GM18517 (cell line): ENCODE results near the gene SLC7A6.
A peak's percentile ranks its signal among the peaks of the same experiment; 100 is the strongest.

Experiments used
- ATAC-seq: cut with Tn5 transposase; IDR thresholded peaks from one replicate; pipeline ENCODE4 v1.9.1; 2021; ENCODE audit warnings: mild to moderate bottlenecking, moderate library complexity; ENCODE audit not compliant: unreplicated experiment

The SLC7A6 gene

DNA sequence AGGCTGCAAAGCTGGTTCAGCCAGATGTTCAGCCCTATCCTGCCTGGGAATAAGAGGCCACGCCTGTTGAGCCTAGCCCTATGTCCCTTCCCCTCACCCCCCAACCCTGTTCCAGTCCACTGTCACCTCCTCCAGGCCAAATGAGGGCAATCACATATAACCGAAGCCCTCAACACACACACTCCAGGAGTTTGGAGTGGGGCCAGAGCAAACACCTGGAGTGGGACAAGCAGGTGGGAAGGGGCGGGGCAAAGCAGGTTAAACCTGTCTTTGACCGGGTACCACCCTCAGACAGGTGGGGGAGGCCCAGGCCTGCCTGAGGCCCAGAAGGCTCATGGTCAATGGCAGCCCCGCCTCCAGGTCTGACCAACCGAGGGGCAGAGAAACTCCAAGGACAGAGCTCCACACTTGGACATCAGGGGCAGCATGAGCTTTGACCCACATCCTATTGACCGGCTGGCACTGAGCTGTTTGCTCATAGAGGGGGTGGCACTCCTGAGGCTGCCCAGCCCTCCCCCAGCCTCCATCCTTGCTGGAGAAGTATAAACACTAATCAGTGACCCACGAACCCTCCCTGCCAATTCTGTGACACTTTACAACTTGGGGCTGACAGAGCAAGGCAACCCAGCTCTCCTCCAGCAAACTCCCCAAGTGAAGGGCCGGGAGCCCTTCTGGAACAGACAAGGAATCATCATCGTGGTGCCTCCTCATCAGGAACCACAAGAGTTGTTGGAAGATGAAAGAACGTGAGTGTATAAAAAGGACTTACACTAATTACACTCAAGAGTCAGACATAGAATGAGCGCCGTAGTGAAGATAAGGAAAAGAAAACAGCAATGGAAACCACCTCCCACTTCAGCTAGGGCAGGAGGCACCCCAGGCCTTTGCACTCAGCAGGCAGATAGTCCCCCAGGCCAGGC, 29.9 kb upstream of the SLC7A6 start:
- no peak for ATAC-seq

DNA sequence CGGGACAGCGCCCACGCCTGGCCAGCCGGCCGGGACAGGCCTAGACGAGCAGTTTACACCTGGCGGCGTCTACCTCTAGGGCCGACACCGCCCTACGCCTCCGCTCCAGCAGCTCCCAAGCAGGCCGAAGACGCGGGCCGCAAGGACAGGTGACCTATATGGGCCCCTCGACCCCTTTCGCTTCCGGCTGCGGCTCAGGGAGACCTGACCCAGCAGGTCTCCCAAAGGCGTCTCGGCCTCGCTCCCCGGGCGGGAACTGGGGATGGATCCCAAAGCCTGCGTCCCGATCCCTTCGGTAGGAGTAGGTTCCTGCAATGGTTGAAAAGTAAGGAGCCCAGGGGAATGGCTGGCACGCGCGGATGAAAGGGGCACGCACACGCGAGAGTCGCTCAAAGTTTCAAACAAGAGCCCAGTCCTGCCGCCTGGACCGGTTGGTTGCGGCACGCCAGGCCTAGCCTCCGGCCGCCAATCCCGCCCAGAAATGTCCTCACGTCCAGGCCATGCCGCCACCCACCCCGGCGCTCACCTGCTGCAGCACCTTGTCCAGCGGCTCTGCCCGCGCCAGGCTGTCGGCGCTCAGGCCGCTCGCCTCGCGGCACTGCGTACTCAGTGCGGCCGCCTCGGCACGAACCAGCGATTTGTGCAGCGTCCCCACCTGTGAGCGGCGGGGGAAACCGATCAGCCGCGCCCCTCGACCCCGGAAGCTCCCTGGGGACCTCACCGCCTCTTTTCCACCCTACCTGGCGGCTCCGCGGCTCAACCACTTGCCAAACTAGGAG, 29.0 kb upstream of the SLC7A6 start:
- ATAC-seq, result no peak

DNA sequence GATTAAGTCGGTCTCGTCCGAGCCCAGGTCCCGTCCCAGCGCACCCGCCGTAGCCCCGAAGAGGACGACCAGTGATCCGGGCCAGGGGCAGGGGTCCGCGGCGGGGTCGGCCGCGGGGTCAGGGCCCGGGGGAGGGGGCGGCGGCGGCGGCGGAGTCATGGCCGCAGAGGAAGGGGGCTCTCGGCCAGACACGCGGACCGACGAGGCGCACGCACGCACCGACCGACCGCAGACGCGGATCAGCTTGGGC, 28.5 kb upstream of the SLC7A6 start, which contains the start of gene ESRP2:
Gene ESRP2, minus strand, starts transcription at position 241 of the 250 bp plus-strand sequence. Its CDS starts 82 bp downstream, at position 159.
- no peak for ATAC-seq

DNA sequence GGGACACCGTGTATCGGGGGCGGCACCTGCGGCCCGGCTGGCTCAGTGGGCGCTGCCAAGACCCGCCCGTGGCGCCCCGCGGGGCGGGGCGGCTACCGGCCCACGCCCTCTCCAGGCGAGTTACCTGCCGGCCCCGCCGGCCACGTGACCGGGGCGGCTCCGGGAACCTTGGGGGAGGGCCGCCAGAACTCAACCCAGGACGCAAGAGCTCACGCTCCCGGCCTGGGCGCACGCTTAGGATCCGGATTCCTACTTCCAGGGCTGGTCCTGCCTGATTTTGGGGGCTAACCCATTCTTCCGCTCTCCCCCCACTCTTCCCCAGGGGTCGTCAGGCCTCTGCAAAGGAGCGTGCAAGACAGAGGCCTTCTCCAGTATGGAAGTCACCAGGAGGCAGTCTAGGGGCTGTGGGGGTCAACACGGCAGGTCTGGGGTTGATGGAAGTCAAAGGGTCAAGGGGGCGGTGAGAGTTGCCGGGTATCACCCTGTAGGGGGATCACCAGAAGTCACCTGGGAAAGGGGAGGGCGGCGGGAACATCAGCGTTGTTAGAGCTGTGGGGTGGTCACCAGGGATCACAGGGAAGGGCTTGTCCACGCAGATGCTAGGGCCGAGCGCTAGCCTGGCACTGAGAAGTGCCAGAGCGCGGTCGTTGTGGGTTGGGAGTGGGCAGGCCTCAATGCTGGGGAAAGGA, 28.0 kb upstream of the SLC7A6 start:
- ATAC-seq, result no peak

DNA sequence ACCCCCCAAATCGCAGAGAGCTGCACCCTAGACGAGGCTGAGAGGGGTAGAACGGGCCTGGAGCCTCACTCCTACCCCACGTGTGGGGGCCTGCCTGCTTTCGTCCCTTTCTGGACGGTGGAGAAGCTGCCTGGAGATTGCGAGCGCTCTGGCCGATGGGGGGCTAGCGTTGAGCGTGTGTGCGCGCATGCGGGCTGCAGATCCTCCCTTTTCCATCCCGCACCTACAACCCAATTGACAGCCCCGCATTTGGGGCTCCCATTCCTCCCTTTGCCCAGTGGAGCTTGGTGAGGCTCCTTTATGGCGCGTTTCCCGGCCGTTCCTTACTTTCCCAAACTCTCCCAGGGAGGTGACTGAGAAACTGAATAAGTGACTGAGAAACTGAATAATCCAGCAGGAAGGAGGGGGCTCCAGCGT, 27.5 kb upstream of the SLC7A6 start:
- no peak for ATAC-seq

DNA sequence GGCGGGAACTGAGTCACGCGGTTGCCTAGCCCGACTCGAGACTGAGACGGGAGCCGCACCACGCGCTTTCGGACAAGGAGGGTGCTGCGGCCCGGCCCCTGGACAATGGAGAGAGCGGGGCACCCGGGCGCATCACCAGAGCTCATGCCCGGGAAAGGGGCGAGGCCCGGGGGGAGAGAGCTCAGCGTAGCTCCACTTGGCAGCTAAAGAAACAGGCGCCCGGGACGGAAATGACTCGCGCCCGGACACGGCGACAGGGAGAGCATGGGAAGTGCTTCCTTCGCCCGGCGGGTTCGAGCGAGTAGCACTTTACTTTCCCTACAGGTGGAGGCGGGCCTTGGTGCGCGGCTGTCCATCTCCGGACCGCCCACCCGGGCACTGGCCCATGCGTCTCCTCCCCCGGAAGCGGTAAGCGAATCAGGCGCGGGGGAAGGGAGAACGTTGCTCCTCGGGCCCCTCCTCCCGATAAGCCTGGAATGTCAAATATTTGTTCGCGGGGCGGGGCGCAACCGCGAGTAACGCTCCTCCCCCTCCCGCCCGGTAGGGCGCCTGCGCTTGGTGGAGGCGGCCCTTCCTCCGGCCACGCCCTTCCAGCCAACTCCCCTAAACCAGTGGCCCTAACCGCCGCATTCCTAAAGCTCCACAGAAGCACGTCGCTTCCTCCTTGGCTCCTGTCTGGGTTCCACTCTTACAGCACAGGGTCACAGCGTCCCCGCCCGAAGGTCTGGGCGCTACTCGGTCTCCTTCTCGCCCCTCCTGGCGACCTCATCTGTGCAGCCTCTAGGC, 26.9 kb upstream of the SLC7A6 start:
- ATAC-seq, result peak; percentile 83

DNA sequence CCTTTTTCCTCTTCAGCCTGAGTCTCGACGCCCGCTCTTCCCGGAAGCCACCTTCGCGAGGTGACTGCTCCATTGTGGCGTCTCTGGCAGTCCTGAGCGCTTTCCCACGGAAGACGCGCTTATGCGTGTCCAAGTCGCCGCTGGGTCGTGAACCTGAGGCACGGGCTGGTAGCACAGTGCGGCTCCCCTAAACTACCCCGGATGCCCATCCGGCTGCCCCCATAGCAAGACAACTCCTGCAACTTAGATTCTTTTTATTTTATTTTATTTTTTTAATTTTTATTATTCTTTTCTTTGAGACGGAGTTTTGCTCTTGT, 26.3 kb upstream of the SLC7A6 start:
- ATAC-seq, result no peak

DNA sequence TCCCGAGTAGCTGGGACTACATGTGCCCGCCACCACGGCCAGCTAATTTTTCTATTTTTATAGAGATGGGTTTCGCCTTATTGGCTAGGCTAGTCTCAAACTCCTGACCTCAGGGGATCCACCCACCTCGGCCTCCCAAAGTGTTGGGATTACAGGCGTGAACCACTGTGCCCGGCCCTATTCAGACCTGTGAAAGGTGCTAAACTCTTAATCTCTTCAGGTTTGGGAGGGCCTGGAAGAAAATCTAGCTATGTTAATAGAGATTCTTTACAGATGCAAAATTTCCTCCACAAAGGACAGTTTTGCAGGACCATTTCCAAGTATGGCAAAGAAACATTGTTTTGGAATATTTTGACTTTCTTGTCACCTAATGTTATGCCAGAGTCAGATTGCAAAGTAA, 22.2 kb upstream of the SLC7A6 start:
- ATAC-seq, result no peak

DNA sequence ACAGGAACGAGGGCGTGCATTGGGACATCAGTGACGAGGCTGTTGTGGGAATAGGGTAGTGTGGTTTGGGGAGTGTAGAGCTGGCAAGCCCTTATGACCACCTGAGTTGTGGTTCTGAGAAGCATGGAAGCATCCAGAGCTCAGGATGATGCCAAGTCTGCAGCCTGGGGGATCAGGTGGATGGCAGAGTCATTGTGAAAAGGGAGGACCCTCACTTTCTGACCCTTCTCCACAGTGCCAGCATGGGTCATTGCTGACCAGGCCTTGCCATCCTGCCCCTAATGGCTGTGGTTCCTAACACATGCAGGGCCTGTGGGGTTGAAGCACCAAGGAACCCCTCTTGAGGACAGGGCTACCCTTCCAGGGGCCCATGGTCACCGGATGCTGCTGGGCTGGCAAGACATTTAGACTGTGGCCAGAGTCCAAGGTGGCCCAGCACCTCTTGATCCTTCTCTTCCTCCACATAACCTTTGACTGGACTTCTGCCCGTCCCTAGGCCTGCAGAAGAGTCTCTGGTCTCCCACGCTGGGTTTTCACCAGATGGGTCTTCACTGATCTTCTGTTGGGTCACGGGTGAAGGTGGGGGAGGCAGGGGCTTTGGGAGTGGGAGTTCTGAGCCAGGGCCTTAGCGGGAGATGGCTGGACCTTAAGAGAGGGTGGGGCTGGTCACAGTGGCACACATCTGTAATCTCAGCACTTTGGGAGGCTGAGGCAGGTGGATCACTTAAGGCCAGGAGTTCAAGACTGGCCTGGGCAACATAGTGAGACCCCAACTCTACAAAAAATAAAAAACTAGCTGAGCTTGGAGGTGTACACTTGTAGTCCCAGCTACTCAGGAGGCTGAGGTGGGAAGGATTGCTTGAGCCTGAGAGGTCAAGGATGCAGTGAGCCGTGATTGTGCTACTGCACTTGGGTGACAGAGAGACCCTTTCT, 21.1 kb upstream of the SLC7A6 start:
- ATAC-seq, result no peak

DNA sequence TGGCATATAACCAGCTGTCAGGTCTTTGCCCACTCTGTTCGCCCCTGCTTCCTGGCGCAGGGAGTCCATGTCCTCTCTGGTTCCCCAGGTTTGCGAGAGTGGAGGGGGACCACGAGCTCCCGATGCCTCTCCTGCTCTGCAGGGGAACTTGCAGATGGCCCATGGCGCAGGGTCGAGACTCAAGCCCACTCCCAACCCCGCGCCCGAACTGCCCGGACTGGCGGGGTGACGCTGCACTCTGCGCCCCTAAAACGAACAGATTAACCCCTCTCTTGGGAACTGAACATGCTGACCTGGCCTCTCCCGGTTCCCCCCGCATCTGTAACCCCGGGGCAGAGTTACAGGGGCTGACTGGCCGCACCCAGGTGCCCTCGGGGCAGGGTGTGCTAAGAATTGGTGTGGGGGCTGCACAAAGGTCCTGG, 19.8 kb upstream of the SLC7A6 start:
- ATAC-seq, result no peak

DNA sequence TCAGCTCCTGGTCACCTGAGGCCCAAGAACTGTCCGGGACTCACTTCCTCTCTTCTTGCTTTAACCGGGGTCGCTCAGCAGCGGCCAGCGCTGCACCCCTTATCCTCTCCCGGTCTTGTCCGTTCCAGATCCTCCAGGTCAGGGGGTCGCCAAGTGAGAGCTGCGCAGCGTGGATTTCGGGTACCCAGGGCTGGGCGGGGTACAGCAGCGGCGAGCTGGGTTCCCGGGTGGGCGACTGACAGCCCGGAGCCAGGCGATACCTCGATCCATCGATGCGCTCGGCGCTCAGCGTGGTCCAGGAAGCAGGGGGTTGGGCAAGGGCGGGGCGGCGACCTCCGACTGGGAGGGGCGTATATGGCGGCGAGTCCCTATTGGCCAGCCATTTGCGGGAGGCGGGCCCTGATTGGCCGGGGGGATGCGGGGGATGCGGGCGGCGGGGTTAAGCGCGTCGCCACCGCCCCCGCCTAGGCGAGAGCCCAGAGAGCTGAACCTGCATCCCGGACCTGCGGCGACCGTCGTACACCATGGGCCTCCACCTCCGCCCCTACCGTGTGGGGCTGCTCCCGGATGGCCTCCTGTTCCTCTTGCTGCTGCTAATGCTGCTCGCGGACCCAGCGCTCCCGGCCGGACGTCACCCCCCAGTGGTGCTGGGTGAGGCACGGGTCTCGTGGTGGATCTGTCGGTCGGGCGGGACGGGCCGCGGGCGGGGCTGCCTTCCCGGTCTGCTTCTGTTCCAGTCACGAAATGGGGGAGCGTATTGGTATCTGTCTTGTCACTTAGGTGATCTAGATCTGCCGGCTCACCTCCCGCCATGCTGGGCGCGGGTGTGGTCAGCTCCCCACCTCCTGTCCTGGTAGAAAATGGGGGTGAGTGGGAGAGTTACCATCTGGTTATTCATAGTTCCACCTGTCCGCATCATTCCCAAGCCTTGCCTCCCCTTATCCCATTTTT, 19.1 kb upstream of the SLC7A6 start, which contains the start of gene PLA2G15:
Gene PLA2G15, plus strand, starts transcription at position 471 of the 951 bp plus-strand sequence. Its CDS starts 54 bp downstream, at position 525.
- peak; percentile 74 for ATAC-seq

DNA sequence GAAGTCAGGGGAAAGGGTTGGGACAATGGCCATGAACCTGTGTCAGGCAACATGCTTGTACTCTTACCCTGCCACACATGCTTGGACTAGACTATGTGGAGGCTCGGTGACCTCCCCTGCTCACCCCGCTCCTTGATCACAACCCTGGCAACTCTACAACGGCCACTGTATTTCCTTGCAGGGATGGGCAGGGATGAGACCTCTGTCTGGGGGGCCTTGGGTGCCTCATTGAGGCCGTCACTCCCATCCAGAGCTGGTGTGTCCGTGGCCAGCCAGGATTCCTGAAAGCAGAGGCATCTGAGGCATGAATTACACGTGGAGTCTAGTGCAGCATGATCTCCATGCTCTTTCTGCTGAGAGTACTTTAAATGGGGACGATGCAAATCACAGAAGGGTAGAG, 18.2 kb upstream of the SLC7A6 start:
- no peak for ATAC-seq

DNA sequence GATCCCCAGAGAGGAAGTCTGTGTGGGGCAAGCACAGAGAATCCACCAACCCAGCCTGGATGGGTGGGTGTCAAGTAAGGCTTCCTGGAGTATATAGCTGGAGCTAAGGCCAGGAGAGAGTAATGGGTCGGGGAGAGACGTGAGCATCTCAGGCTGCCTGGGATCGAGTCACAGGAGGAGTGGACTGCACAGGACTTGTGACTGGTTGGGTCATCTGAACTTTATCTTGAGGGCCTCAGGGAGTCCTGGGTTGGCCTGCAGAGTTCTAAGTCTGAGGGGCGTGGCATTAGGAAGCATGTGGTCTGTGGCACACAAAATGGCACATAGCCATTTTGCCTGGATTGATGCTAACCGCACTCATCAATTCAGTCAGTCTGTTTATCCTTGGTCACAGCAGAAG, 17.7 kb upstream of the SLC7A6 start:
- no peak for ATAC-seq

DNA sequence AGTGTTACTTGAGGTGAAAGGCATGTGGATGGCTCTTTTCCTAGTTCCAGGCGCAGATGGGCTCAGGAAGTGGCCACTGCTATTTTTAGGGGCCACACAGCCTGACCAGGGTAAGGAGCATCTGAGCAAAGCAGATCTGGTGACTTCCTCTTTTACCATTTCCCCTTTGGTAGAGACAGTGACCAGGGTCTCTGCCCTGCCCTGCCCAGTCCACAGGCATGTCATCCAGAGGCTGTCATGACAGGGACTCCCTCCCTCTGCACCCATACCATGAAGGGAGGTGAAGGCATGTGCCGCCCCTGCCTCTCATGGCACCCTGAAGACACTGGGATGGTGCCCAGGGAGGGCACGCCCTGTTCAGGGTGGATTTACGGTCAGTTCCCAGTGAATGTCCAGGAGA, 16.9 kb upstream of the SLC7A6 start:
- ATAC-seq, result no peak

DNA sequence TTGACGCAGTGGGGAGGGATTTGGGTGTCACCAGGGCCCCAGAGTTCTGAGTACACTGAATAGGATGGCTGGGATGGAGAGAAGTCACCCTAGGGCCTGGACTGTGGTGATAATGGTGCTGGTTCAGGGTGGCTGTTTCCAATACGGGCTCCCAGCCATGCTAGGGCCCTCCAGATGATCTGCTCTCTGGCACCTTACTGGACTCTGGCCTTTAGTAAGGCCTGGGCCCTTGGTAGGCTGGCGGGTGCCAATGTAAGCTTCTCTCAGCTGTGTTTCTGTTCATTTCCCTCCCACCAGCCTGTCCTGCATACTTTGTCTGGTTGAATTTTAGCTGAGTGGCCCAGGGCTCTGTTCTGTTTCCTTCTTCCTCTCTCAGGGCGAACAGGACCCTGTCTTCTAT, 16.4 kb upstream of the SLC7A6 start:
- ATAC-seq, result no peak

DNA sequence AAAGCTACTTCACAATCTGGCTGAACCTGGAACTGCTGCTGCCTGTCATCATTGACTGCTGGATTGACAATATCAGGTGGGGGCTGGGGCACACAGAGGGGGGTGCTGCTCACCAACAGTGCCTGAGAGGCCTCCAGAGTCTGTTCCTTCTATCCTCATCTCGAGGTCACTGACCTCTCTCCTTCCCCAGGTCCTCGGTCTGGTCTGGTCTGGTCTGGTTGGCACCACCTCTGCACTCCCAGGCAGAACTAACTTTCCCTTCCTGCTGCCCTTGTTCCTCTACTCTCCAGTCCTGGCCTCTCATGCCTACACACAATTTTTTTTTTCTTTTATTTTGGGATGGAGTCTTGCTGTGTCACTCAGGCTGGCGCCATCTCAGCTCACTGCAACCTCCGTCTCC, 15.0 kb upstream of the SLC7A6 start:
- no peak for ATAC-seq

DNA sequence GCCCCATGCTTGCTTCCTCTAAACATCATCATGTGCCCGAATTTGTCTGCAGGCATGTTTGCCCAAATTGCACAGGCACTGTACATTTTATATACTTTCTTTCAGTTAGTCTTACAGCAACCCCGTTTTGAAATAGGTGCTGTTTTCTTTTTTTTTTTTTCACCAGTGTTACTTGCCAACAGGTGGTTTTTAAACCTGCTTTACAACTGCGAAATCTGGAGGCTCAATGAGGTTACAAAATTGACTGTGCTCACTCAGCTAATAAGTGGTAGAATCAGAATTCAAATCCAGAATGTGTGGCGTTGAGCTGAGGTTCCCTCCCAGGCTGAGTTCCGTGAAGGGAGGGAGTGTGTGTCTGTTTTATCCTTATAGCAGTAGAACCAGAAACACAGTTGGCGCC, 13.4 kb upstream of the SLC7A6 start:
- no peak for ATAC-seq

DNA sequence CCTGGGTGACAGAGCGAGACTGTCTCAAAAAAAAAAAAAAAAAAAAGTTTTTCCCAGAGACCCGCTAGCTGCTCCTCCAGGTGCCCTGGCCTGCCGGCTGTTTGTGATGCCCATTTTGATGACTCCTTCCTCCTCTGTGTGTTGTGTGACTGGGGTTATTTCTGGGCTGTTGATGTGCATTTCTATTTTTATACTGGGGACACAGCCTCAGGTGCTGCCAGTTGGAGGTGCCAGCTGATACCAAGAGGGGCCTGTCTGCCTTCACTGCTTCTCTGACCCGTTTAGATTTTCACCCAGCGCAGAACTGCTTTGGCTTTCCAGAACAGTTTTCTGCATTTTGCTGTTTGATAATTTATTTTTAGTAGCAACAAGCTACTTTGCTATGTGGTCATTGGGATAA, 12.5 kb upstream of the SLC7A6 start:
- ATAC-seq, result no peak

DNA sequence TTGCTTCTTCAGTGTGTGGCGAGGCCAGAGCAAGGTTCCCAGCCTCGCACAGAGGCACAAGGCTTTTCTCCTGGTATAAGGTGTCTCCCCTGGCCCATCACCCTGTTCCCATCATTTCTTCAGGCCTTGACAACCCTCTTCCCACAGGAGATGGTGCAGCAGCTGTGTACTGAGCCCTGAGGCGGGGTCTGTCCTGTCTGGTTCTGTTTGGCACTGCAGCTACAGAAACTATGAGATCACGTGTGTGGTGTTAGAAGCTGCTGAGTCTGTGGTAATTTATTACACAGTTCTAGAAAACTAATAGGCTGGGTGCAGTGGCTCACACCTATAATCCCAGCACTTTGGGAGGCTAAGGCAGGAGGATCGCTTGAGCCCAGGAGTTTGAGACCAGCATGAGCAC, 11.9 kb upstream of the SLC7A6 start:
- no peak for ATAC-seq
